SJSA1 (cell line): ENCODE results near the gene COL21A1. TPM values are rescaled to one million over a fixed set of nuclear protein-coding genes. Genes with fewer than 3 reads are reported as not detected.

Experiments
- DNase-seq, 2 experiments: peaks; one replicate each; pipeline ENCODE4 v3.0.0-alpha.2; 2015 to 2020; ENCODE audit warnings: low spot score in 2 of 2, low read depth in 1 of 2
- H3K27ac ChIP-seq: fragments of 250-450 bp; sonication (Bioruptor Pico); 2 replicates; pipeline ENCODE4 v1.5.1; 2020; ENCODE audit warnings: mild to moderate bottlenecking, moderate library complexity
- H3K27me3 ChIP-seq: fragments of 250-450 bp; sonication (Bioruptor Pico); replicated peaks from 2 replicates; pipeline ENCODE4 v1.5.1; 2020; ENCODE audit warnings: mild to moderate bottlenecking, moderate library complexity
- H3K36me3 ChIP-seq: fragments of 250-450 bp; sonication (Bioruptor Pico); 2 replicates; pipeline ENCODE4 v1.5.1; 2020; ENCODE audit warnings: mild to moderate bottlenecking
- H3K4me1 ChIP-seq: fragments of 250-450 bp; sonication (Bioruptor Pico); replicated peaks from 2 replicates; pipeline ENCODE4 v1.6.1; 2021; ENCODE audit warnings: mild to moderate bottlenecking
- H3K4me3 ChIP-seq: fragments of 250-450 bp; sonication (Bioruptor Pico); 2 replicates; pipeline ENCODE4 v1.5.1; 2020; ENCODE audit warnings: mild to moderate bottlenecking
- H3K9me3 ChIP-seq: fragments of 250-450 bp; sonication (Bioruptor Pico); replicated peaks from 2 replicates; pipeline ENCODE4 v1.5.1; 2020; ENCODE audit warnings: mild to moderate bottlenecking
- total RNA-seq: library from RNA; depleted of rRNA; stranded (reverse); fragments of >200 nt; shearing (Covaris generic); gene quantifications from 2 replicates; pipeline ENCODE4 v1.2.3, GENCODE V29; 2014

Gene COL21A1
- total RNA-seq, 1 experiment from 2014 or later = 12.6 TPM

- Histone ChIP-seq H3K4me1 (no peaks in the 10 kb centered on the region), H3K36me3 (no peaks in the 10 kb centered on the region), H3K27ac (no peak overlapping the region), H3K9me3 (no peaks in the 10 kb centered on the region), H3K27me3 (no peaks in the 10 kb centered on the region), H3K4me3 (no peak overlapping the region)
- no peak for DNase-seq
These were observed 188.7 kb downstream of the COL21A1 start for GRCh38 chr6:56058636-56059035.

GRCh38 chr6:56055081-56055704 is 192.2 kb downstream of the COL21A1 start:
- Histone ChIP-seq H3K27ac (no peak overlapping the region), H3K9me3 (no peaks in the 10 kb centered on the region), H3K27me3 (no peaks in the 10 kb centered on the region), H3K36me3 (no peaks in the 10 kb centered on the region), H3K4me1 (no peaks in the 10 kb centered on the region), H3K4me3 (no peak overlapping the region)
- DNase-seq = no peak

- no peak overlapping the region for H3K4me3 ChIP-seq
- H3K9me3 ChIP-seq = no peaks in the 10 kb centered on the region
- no peak for DNase-seq
- no peak overlapping the region for H3K27ac ChIP-seq
- no peaks in the 10 kb centered on the region for H3K4me1 ChIP-seq
- H3K27me3 ChIP-seq = no peaks in the 10 kb centered on the region
- no peaks in the 10 kb centered on the region for H3K36me3 ChIP-seq
These were observed 196.2 kb downstream of the COL21A1 start for GRCh38 chr6:56051202-56051598.

GRCh38 chr6:56050530-56051201 is 196.7 kb downstream of the COL21A1 start:
- Histone ChIP-seq H3K9me3 (no peaks in the 10 kb centered on the region), H3K27ac (no peak overlapping the region), H3K36me3 (no peaks in the 10 kb centered on the region), H3K4me3 (no peak overlapping the region), H3K27me3 (no peaks in the 10 kb centered on the region), H3K4me1 (no peaks in the 10 kb centered on the region)
- no peak for DNase-seq

- H3K27ac ChIP-seq = no peak overlapping the region
These were observed 198.8 kb downstream of the COL21A1 start for GRCh38 chr6:56048601-56049000.

GRCh38 chr6:56047931-56048540 is 199.3 kb downstream of the COL21A1 start:
- Histone ChIP-seq H3K27me3 (no peaks in the 10 kb centered on the region), H3K9me3 (no peaks in the 10 kb centered on the region), H3K36me3 (no peaks in the 10 kb centered on the region), H3K27ac (no peak overlapping the region), H3K4me1 (no peaks in the 10 kb centered on the region), H3K4me3 (no peak overlapping the region)
- no peak for DNase-seq

More at GRCh38 chr6:56048601-56049000, 198.8 kb downstream of the COL21A1 start:
- Histone ChIP-seq H3K36me3 (no peaks in the 10 kb centered on the region), H3K27me3 (no peaks in the 10 kb centered on the region), H3K4me3 (no peak overlapping the region), H3K4me1 (no peaks in the 10 kb centered on the region), H3K9me3 (no peaks in the 10 kb centered on the region)
- no peak for DNase-seq

- Histone ChIP-seq H3K4me1 (no peaks in the 10 kb centered on the region), H3K9me3 (no peaks in the 10 kb centered on the region), H3K36me3 (no peaks in the 10 kb centered on the region), H3K27ac (no peak overlapping the region), H3K4me3 (no peak overlapping the region), H3K27me3 (no peaks in the 10 kb centered on the region)
- DNase-seq = peak; percentile 51 to 74
These were observed 200.8 kb downstream of the COL21A1 start for GRCh38 chr6:56046576-56046975.

- no peak for DNase-seq
- Histone ChIP-seq H3K27me3 (no peaks in the 10 kb centered on the region), H3K9me3 (no peaks in the 10 kb centered on the region), H3K4me1 (no peaks in the 10 kb centered on the region), H3K4me3 (no peak overlapping the region), H3K27ac (no peak overlapping the region), H3K36me3 (no peaks in the 10 kb centered on the region)
These were observed 203.6 kb downstream of the COL21A1 start for GRCh38 chr6:56043761-56044160.

- Histone ChIP-seq H3K36me3 (no peaks in the 10 kb centered on the region), H3K4me3 (no peak overlapping the region), H3K27ac (no peak overlapping the region), H3K9me3 (no peaks in the 10 kb centered on the region), H3K27me3 (no peaks in the 10 kb centered on the region), H3K4me1 (no peaks in the 10 kb centered on the region)
- DNase-seq = no peak
These were observed 204.3 kb downstream of the COL21A1 start for GRCh38 chr6:56043076-56043475.

GRCh38 chr6:56041591-56041990 is 205.8 kb downstream of the COL21A1 start:
- Histone ChIP-seq H3K4me1 (no peaks in the 10 kb centered on the region), H3K9me3 (no peaks in the 10 kb centered on the region), H3K27ac (no peak overlapping the region), H3K4me3 (no peak overlapping the region), H3K36me3 (no peaks in the 10 kb centered on the region), H3K27me3 (no peaks in the 10 kb centered on the region)
- no peak for DNase-seq

GRCh38 chr6:56040889-56041301 is 206.5 kb downstream of the COL21A1 start:
- Histone ChIP-seq H3K36me3 (no peaks in the 10 kb centered on the region), H3K4me3 (no peak overlapping the region), H3K27me3 (no peaks in the 10 kb centered on the region), H3K4me1 (no peaks in the 10 kb centered on the region), H3K9me3 (no peaks in the 10 kb centered on the region), H3K27ac (no peak overlapping the region)
- no peak for DNase-seq

- H3K9me3 ChIP-seq = no peaks in the 10 kb centered on the region
- no peak overlapping the region for H3K27ac ChIP-seq
- no peaks in the 10 kb centered on the region for H3K27me3 ChIP-seq
- DNase-seq = no peak
- H3K4me3 ChIP-seq = no peak overlapping the region
- H3K36me3 ChIP-seq = no peaks in the 10 kb centered on the region
- no peaks in the 10 kb centered on the region for H3K4me1 ChIP-seq
These were observed 207.2 kb downstream of the COL21A1 start for GRCh38 chr6:56040223-56040622.

GRCh38 chr6:56038764-56039163 is 208.6 kb downstream of the COL21A1 start:
- H3K9me3 ChIP-seq = no peaks in the 10 kb centered on the region
- no peak overlapping the region for H3K4me3 ChIP-seq
- no peaks in the 10 kb centered on the region for H3K36me3 ChIP-seq
- H3K27ac ChIP-seq = no peak overlapping the region
- DNase-seq = no peak
- no peaks in the 10 kb centered on the region for H3K4me1 ChIP-seq
- no peaks in the 10 kb centered on the region for H3K27me3 ChIP-seq

GRCh38 chr6:56037601-56038000 is 209.8 kb downstream of the COL21A1 start:
- no peaks in the 10 kb centered on the region for H3K36me3 ChIP-seq
- DNase-seq = no peak
- no peaks in the 10 kb centered on the region for H3K4me1 ChIP-seq
- no peak overlapping the region for H3K4me3 ChIP-seq
- H3K27ac ChIP-seq = no peak overlapping the region
- H3K9me3 ChIP-seq = no peaks in the 10 kb centered on the region
- H3K27me3 ChIP-seq = no peaks in the 10 kb centered on the region
